B cell (primary cell): ENCODE measurements around the gene ERBB2. TPM values are rescaled to one million over a fixed set of nuclear protein-coding genes. Genes with fewer than 3 reads are reported as not detected.
A peak's percentile ranks its signal among the peaks of the same experiment; 100 is the strongest.

Experiments
- ATAC-seq: fragments of 200-7000 bp; cut with Tn5 transposase; one replicate; pipeline ENCODE4 v1.10.0; 2021; ENCODE audit warnings: low read depth, mild to moderate bottlenecking, moderate number of reproducible peaks, moderate library complexity
- CTCF ChIA-PET: fragments of 350-600 bp; sonication (Branson Sonifier 250); formaldehyde crosslinking; loops from one replicate; lab custom pipeline; 2021; ENCODE audit warnings: antibody characterized with exemption, inconsistent platforms; lab: Charles Lee
- POLR2A ChIA-PET: fragments of 350-600 bp; sonication (Branson Sonifier 250); formaldehyde crosslinking; loops from one replicate; lab custom pipeline; 2021; ENCODE audit warnings: antibody characterized with exemption; lab: Charles Lee
- DNase-seq: peaks from one replicate; pipeline ENCODE4 v3.0.0; 2013
- H2AFZ ChIP-seq: 2 replicates; pipeline ENCODE4 v1.6.1; 2012; ENCODE audit warnings: mild to moderate bottlenecking, low read depth, low read length; ENCODE audit not compliant: insufficient read depth, poor library complexity, severe bottlenecking
- H3K27ac ChIP-seq, 2 donors: 1 replicate in 1 of 2; 2 replicates in 1 of 2; pipeline ENCODE4 v1.5.1; 2012 to 2013; ENCODE audit warnings: low read length in 2 of 2, mild to moderate bottlenecking in 2 of 2, moderate library complexity in 1 of 2
- H3K27me3 ChIP-seq, 4 experiments: fragments of 200-600 bp in 1 of 4; sonication (generic) in 1 of 4; replicated peaks in 1 of 4; 1 replicate in 2 of 4; 2 replicates in 2 of 4; pipeline versions ENCODE4 v1.6.1 to v1.7.0; 2013 to 2016; ENCODE audit warnings: low read length in 3 of 4, mild to moderate bottlenecking in 2 of 4, mixed read lengths in 1 of 4, moderate library complexity in 1 of 4; ENCODE audit not compliant: insufficient read depth in 4 of 4, control insufficient read depth in 3 of 4; ENCODE audit errors: control extremely low read depth in 1 of 4
- H3K36me3 ChIP-seq, 2 experiments: replicated peaks in 1 of 2; 1 replicate in 1 of 2; 2 replicates in 1 of 2; pipeline versions ENCODE4 v1.6.1 to v1.7.1; 2013; ENCODE audit warnings: low read length in 1 of 2; ENCODE audit not compliant: insufficient read depth in 2 of 2, control insufficient read depth in 1 of 2; ENCODE audit errors: control extremely low read depth in 1 of 2, extremely low read depth in 1 of 2
- H3K4me1 ChIP-seq, 2 donors: fragments of 200-600 bp in 1 of 2; sonication (generic) in 1 of 2; 1 replicate in 1 of 2; 2 replicates in 1 of 2; pipeline versions ENCODE4 v1.5.1 to v1.6.1; 2013 to 2017; ENCODE audit warnings: low read length in 2 of 2; ENCODE audit not compliant: control insufficient read depth in 2 of 2, insufficient read depth in 2 of 2
- H3K4me2 ChIP-seq: replicated peaks from 2 replicates; pipeline ENCODE3; 2012; ENCODE audit warnings: mild to moderate bottlenecking, low read depth, low read length; ENCODE audit not compliant: poor library complexity, severe bottlenecking
- H3K4me3 ChIP-seq, 5 experiments: fragments of 200-600 bp in 1 of 5; sonication (generic) in 1 of 5; 1 replicate in 3 of 5; 2 replicates in 2 of 5; pipeline versions ENCODE4 v1.5.1 to v1.7.0; 2011 to 2016; ENCODE audit warnings: low read length in 4 of 5, mild to moderate bottlenecking in 4 of 5, low read depth in 2 of 5, control low read depth in 1 of 5, moderate library complexity in 1 of 5; ENCODE audit not compliant: insufficient read depth in 1 of 5; ENCODE audit errors: control extremely low read depth in 1 of 5, extremely low read depth in 1 of 5
- H3K79me2 ChIP-seq: fragments of 200-600 bp; sonication (generic); one replicate; pipeline ENCODE4 v1.6.0; 2016; ENCODE audit warnings: low read length; ENCODE audit not compliant: control insufficient read depth, insufficient read depth
- H3K9ac ChIP-seq: fragments of 200-600 bp; sonication (generic); 2 replicates; pipeline ENCODE4 v1.6.1; 2017; ENCODE audit warnings: mild to moderate bottlenecking, low read length, moderate library complexity
- H3K9me3 ChIP-seq, 3 donors: one replicate each; pipeline versions ENCODE4 v1.6.1 to v1.7.1; 2013; ENCODE audit warnings: low read length in 2 of 3; ENCODE audit not compliant: control insufficient read depth in 2 of 3, insufficient read depth in 1 of 3; ENCODE audit errors: control extremely low read depth in 1 of 3
- H4K20me1 ChIP-seq: 2 replicates; pipeline ENCODE4 v1.6.0; 2012; ENCODE audit warnings: mild to moderate bottlenecking, low read length; ENCODE audit not compliant: insufficient read depth, control insufficient read depth, poor library complexity, severe bottlenecking
- H3K27ac Mint-ChIP-seq: one replicate; pipeline ENCODE4 v1.8.0; 2021; ENCODE audit warnings: mixed read lengths
- H3K27me3 Mint-ChIP-seq: one replicate; pipeline ENCODE4 v1.8.0; 2021; ENCODE audit warnings: mixed read lengths
- H3K4me1 Mint-ChIP-seq: one replicate; pipeline ENCODE4 v1.8.0; 2021; ENCODE audit warnings: mixed read lengths
- H3K4me3 Mint-ChIP-seq: one replicate; pipeline ENCODE4 v1.8.0; 2021; ENCODE audit warnings: mixed read lengths
- H3K9me3 Mint-ChIP-seq: one replicate; pipeline ENCODE4 v1.8.0; 2022; ENCODE audit warnings: mixed read lengths; ENCODE audit not compliant: insufficient read depth
- CTCF ChIP-seq: fragments of 200-600 bp; IDR thresholded peaks from one replicate; pipeline ENCODE4 v1.8.0; 2022; ENCODE audit warnings: antibody characterized with exemption, mild to moderate bottlenecking
- EZH2 ChIP-seq: IDR thresholded peaks from 2 replicates; pipeline ENCODE4 v1.6.1; 2012; ENCODE audit warnings: borderline replicate concordance, low read depth, mild to moderate bottlenecking, moderate library complexity, low read length; ENCODE audit not compliant: insufficient read depth, poor library complexity, severe bottlenecking
- WGBS: methylation state at CpG from one replicate; pipeline ENCODE4 v1.1.5; 2013; ENCODE audit warnings: missing lambda C conversion rate; ENCODE audit not compliant: insufficient coverage; 5-methylcytosine and 5-hydroxymethylcytosine counted together
- intact Hi-C: fragments of 100-400 bp; cut with micrococcal nuclease; formaldehyde crosslinking; loops from one replicate; pipeline ENCODE4 v1.10.0; 2022
- polyA plus RNA-seq: library from polyadenylated mRNA; depleted of rRNA; stranded (reverse); fragments of >200 nt; gene quantifications from 2 replicates; pipeline ENCODE4 v1.2.3, GENCODE V29; 2012
- total RNA-seq, 2 donors: library from RNA; stranded (reverse); fragments of 120-200 nt in 1 of 2; gene quantifications; 1 replicate in 1 of 2; 2 replicates in 1 of 2; pipeline versions ENCODE4 v1.2.3 to v1.2.4, GENCODE V29; 2013 to 2022

Gene ERBB2
- total and polyA plus RNA-seq, 2 donors (not counting 1 experiment from before 2014, with no cell fraction given) = 3.2 to 8.4 TPM

GRCh38 chr17:39701012-39701783, 1.3 kb downstream of the ERBB2 start:
- H3K27ac Mint-ChIP-seq = no peak overlapping the region
- intact Hi-C loops = no loop called here

More at GRCh38 chr17:39701012-39701783, 1.3 kb downstream of the ERBB2 start:
- CTCF ChIA-PET = interaction anchor here (0.9 to 1.1 kb wide), 2 partner anchors 19 to 69 kb away, joined by 3 read pairs; no protein-coding TSS in a partner anchor
- DNase-seq (no peak), ATAC-seq (no peak)
- Histone ChIP-seq H4K20me1 (no peaks in the 10 kb centered on the region), H3K4me2 (peak overlapping the region; percentile 58), H3K27me3 (peaks cover 0 to 33% (median 17%) of the 10 kb centered on the region in 4 experiments), H3K4me3 (no peak overlapping the region), H2AFZ (no peak overlapping the region), H3K9me3 (peaks cover 0 to 4% (median 0%) of the 10 kb centered on the region in 3 donors), H3K79me2 (no peaks in the 10 kb centered on the region), H3K27ac (no peak overlapping the region), H3K36me3 (no peaks in the 10 kb centered on the region), H3K9ac (no peak overlapping the region), H3K4me1 (peaks cover 6 to 17% of the 10 kb centered on the region in 2 donors)
- WGBS = 72% methylated on average over 8 of the region's 10 CpGs
- Mint-ChIP-seq H3K4me1 (peaks cover 11% of the 10 kb centered on the region), H3K9me3 (no peaks in the 10 kb centered on the region), H3K4me3 (peak overlapping the region; percentile 37), H3K27me3 (peaks cover 33% of the 10 kb centered on the region)
- POLR2A ChIA-PET = no interaction called here
- no peak for TF ChIP-seq CTCF
- TF ChIP-seq EZH2 = no peak
